A549 (cell line): ENCODE results near the gene PURB. TPM values are rescaled to one million over a fixed set of nuclear protein-coding genes. Genes with fewer than 3 reads are reported as not detected.
"Not testable (repeated sequence)": the region's sequence is repeated elsewhere in the genome, so short reads cannot be mapped to it uniquely, and the experiment has no call there.

Experiments
- ATAC-seq, 2 experiments: fragments of 200-7000 bp in 1 of 2; fragments of >200 bp in 1 of 2; cut with Nextera tagmentation in 1 of 2; cut with Tn5 transposase in 1 of 2; 3 replicates each; pipeline versions ENCODE4 v1.8.0 to v1.9.1; 2018 to 2020; ENCODE audit warnings: mild to moderate bottlenecking in 1 of 2, moderate library complexity in 1 of 2
- CTCF ChIA-PET: fragments of 300-600 bp; sonication (Branson Sonifier 250); formaldehyde crosslinking; extraction: SDS; loops from one replicate; lab custom pipeline; 2021; ENCODE audit warnings: antibody characterized with exemption, inconsistent platforms; lab: Yijun Ruan, JAX
- POLR2A ChIA-PET: fragments of 350-600 bp; formaldehyde crosslinking; extraction: SDS; loops from one replicate; lab custom pipeline; 2021; ENCODE audit warnings: antibody characterized with exemption, inconsistent platforms; lab: Yijun Ruan, JAX
- DNase-seq, 2 experiments: peaks; one replicate each; pipeline versions ENCODE4 v3.0.0 to v3.0.0-alpha.2; 2011 to 2016; ENCODE audit warnings: low read depth in 1 of 2, low spot score in 1 of 2
- FAIRE-seq: peaks from 2 replicates; lab custom pipeline; 2011; peaks lifted over from hg19 to GRCh38; lab: Jason Lieb, UNC
- H3K27ac ChIP-seq, 2 experiments: fragments of >200 bp; sonication (Bioruptor Twin); formaldehyde crosslinking; 3 replicates each; pipeline ENCODE4 v1.5.1; 2016 to 2017
- H3K4me1 ChIP-seq: fragments of >200 bp; sonication (Bioruptor Twin); formaldehyde crosslinking; 3 replicates; pipeline ENCODE4 v1.6.1; 2016
- H3K4me2 ChIP-seq: fragments of >200 bp; sonication (Bioruptor Twin); formaldehyde crosslinking; 3 replicates; pipeline ENCODE4 v1.6.1; 2016
- H3K4me3 ChIP-seq: fragments of >200 bp; sonication (Bioruptor Twin); formaldehyde crosslinking; 3 replicates; pipeline ENCODE4 v1.5.1; 2016
- H3K9me3 ChIP-seq: fragments of >200 bp; sonication (Bioruptor Twin); formaldehyde crosslinking; 3 replicates; pipeline ENCODE4 v1.6.1; 2016
- CHD4 ChIP-seq: fragments of 200-600 bp; sonication (generic); IDR thresholded peaks from 2 replicates; pipeline ENCODE4 v1.6.1; 2016; ENCODE audit warnings: antibody characterized with exemption, mild to moderate bottlenecking, borderline replicate concordance
- CTCF ChIP-seq: fragments of >200 bp; sonication (Bioruptor Twin); formaldehyde crosslinking; IDR thresholded peaks from 3 replicates; pipeline ENCODE4 v1.5.1; 2016
- E2F6 ChIP-seq: IDR thresholded peaks from 2 replicates; pipeline ENCODE4 v1.6.1; 2012; ENCODE audit warnings: low read depth, borderline replicate concordance
- EHF ChIP-seq: fragments of 250-450 bp; sonication (Bioruptor Pico); IDR thresholded peaks from 2 replicates; pipeline ENCODE4 v1.5.0; 2020; ENCODE audit warnings: mild to moderate bottlenecking
- ELK1 ChIP-seq: fragments of 150-350 bp; IDR thresholded peaks from 2 replicates; pipeline ENCODE4 v1.6.1; 2014; ENCODE audit warnings: low read depth, mild to moderate bottlenecking, low read length
- EP300 ChIP-seq, 2 experiments: fragments of >200 bp; sonication (Bioruptor Twin); formaldehyde crosslinking; IDR thresholded peaks; 2 replicates in 1 of 2; 3 replicates in 1 of 2; pipeline ENCODE4 v1.6.1; 2016 to 2017
- ESRRA ChIP-seq: fragments of 150-350 bp; IDR thresholded peaks from 2 replicates; pipeline ENCODE4 v1.6.1; 2014; ENCODE audit warnings: mild to moderate bottlenecking, low read length, borderline replicate concordance
- FOSB ChIP-seq: fragments of 250-450 bp; sonication (Bioruptor Pico); IDR thresholded peaks from 2 replicates; pipeline ENCODE4 v1.5.0; 2020; ENCODE audit warnings: mild to moderate bottlenecking, moderate library complexity
- HES2 ChIP-seq: fragments of >200 bp; sonication (Bioruptor Twin); formaldehyde crosslinking; IDR thresholded peaks from 2 replicates; pipeline ENCODE4 v1.6.1; 2016
- KDM5A ChIP-seq: fragments of 200-600 bp; sonication (generic); IDR thresholded peaks from 2 replicates; pipeline ENCODE4 v1.6.1; 2016; ENCODE audit warnings: antibody characterized with exemption, mild to moderate bottlenecking
- MAX ChIP-seq: IDR thresholded peaks from 2 replicates; pipeline ENCODE4 v1.6.1; 2012
- MAZ ChIP-seq: fragments of 150-350 bp; IDR thresholded peaks from 2 replicates; pipeline ENCODE4 v1.6.1; 2014; ENCODE audit warnings: antibody characterized with exemption, low read depth, low read length, borderline replicate concordance
- REST ChIP-seq: fragments of 200-600 bp; sonication (generic); IDR thresholded peaks from 2 replicates; pipeline ENCODE4 v1.6.1; 2016; ENCODE audit warnings: antibody characterized with exemption, mild to moderate bottlenecking, moderate library complexity
- SMC3 ChIP-seq: fragments of >200 bp; sonication (Bioruptor Twin); formaldehyde crosslinking; IDR thresholded peaks from 3 replicates; pipeline ENCODE4 v1.6.1; 2018; ENCODE audit warnings: inconsistent platforms
- ZNF302 ChIP-seq: fragments of 250-450 bp; sonication (Bioruptor Pico); IDR thresholded peaks from 2 replicates; pipeline ENCODE4 v1.9.0; 2021; ENCODE audit warnings: inconsistent platforms, mild to moderate bottlenecking, moderate library complexity
- ZSCAN20 ChIP-seq: fragments of 250-450 bp; sonication (Bioruptor Pico); IDR thresholded peaks from 2 replicates; pipeline ENCODE4 v1.8.0; 2022; ENCODE audit warnings: mild to moderate bottlenecking, moderate library complexity
- WGBS: methylation state at CpG from one replicate; pipeline ENCODE4 v1.1.6; 2017; ENCODE audit errors: missing lambda C conversion rate; 5-methylcytosine and 5-hydroxymethylcytosine counted together
- polyA plus RNA-seq, 4 experiments: library from polyadenylated mRNA; depleted of rRNA in 3 of 4; stranded (reverse); fragments of >200 nt; fragmentation: RNase III in 1 of 4; extraction: RNeasy Plus Mini Kit Qiagen cat#74134 plus additional on column Dnase treatment in 1 of 4; gene quantifications; 2 replicates in 3 of 4; 3 replicates in 1 of 4; pipeline ENCODE4 v1.2.3, GENCODE V29; 2011 to 2017
- TF ChIP-seq, protein P1 (sequence below): fragments of 250-450 bp; sonication (Bioruptor Pico); IDR thresholded peaks from 2 replicates; pipeline ENCODE4 v1.5.0; 2020; ENCODE audit warnings: low read depth, mild to moderate bottlenecking, moderate library complexity

PURB gene
- polyA plus RNA-seq, 2 of the 4 experiments (the other 2 are of a cell fraction): 5.7 to 10.4 TPM

GRCh38 chr7:44876393-44876792 is 8.9 kb downstream of the PURB start:
- CTCF ChIA-PET: interaction anchor here (1.4 to 1.8 kb wide), 2 partner anchors 19 to 259 kb away, joined by 3 to 7 read pairs; no protein-coding TSS in a partner anchor
- POLR2A ChIA-PET: interaction anchor here (1.1 to 1.5 kb wide), 2 partner anchors 9 kb away, joined by 3 to 4 read pairs; partner anchors contain the start of gene PURB
- FAIRE-seq: no peak

GRCh38 chr7:44875241-44875640 is 10.1 kb downstream of the PURB start:
- 91% methylated on average over 11 of the region's 11 CpGs for WGBS
- CTCF ChIA-PET: interaction anchor here (1.2 to 1.5 kb wide), 2 partner anchors 24 to 47 kb away, joined by 3 to 6 read pairs; no protein-coding TSS in a partner anchor
- no peaks in the 10 kb centered on the region for H3K9me3 ChIP-seq
- ATAC-seq: no peak
- peaks cover 5% of the 10 kb centered on the region; the same call in 2 of the 3 replicates for H3K4me1 ChIP-seq
- no peak for TF ChIP-seq E2F6
- no peak for TF ChIP-seq KDM5A
- no peak for DNase-seq
- POLR2A ChIA-PET: interaction anchor here (0.5 kb wide), 1 partner anchor 979 kb away, joined by 3 read pairs; no protein-coding TSS in a partner anchor
- no peak overlapping the region for H3K4me2 ChIP-seq
- no peak for FAIRE-seq
- H3K4me3 ChIP-seq: no peak overlapping the region
- H3K27ac ChIP-seq: no peak overlapping the region

More at GRCh38 chr7:44876393-44876792, 8.9 kb downstream of the PURB start:
- DNase-seq (no peak), ATAC-seq (no peak)
- 94% methylated on average over 4 of the region's 4 CpGs for WGBS
- Histone ChIP-seq H3K9me3 (no peaks in the 10 kb centered on the region), H3K4me2 (no peak overlapping the region), H3K4me3 (no peak overlapping the region), H3K27ac (no peak overlapping the region), H3K4me1 (peaks cover 16% of the 10 kb centered on the region)
- no peak for TF ChIP-seq CHD4
- no peak for TF ChIP-seq HES2

DNA sequence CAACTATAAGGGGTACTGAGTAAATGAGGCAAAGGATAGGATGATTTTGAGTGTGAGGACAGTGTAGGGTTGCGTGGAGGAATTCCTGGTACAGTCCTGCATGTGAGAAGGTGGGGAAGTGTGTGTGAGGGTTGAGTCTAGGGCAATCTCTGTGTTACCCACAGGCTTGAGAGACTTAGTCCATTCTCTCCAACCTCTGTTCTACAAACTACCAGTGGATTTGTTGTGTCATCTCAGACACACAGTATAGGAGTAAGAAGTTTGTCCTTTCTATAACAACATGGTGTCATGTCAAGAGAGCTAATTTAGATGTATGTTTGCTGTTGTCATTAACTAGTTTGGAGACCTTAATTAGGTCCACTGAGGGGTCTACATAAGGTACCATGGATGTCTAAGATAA is 12.5 kb downstream of the PURB start:
- no peak for DNase-seq
- no peak for FAIRE-seq
- no peak overlapping the region for H3K4me3 ChIP-seq
- peaks cover 12% of the 10 kb centered on the region for H3K4me1 ChIP-seq
- ChIA-PET CTCF (interaction anchor here (0.7 to 2.5 kb wide), 5 partner anchors 10 to 25 kb away, joined by 3 to 12 read pairs (median 4); partner anchors contain the start of gene H2AZ2), POLR2A (interaction anchor here (0.6 to 1.8 kb wide), 3 partner anchors 12 to 239 kb away, joined by 3 to 6 read pairs (median 3); partner anchors contain the start of genes PURB and TBRG4)
- no peak for TF ChIP-seq MAX
- no peak for TF ChIP-seq MAZ
- TF ChIP-seq, protein P1, sequence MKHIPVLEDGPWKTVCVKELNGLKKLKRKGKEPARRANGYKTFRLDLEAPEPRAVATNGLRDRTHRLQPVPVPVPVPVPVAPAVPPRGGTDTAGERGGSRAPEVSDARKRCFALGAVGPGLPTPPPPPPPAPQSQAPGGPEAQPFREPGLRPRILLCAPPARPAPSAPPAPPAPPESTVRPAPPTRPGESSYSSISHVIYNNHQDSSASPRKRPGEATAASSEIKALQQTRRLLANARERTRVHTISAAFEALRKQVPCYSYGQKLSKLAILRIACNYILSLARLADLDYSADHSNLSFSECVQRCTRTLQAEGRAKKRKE: no peak
- no peak for TF ChIP-seq FOSB
- TF ChIP-seq CTCF: no peak
- no peak for TF ChIP-seq EP300 (IDR thresholded peaks at IDR 0.05)
- TF ChIP-seq EHF (CRISPR knock-in tag): no peak
- no peak for TF ChIP-seq ZNF302 (CRISPR knock-in tag)
- no peak for TF ChIP-seq SMC3
- no peak for TF ChIP-seq ZSCAN20 (CRISPR knock-in tag)
- TF ChIP-seq ELK1: no peak
- TF ChIP-seq REST: no peak
- TF ChIP-seq ESRRA: no peak
- no peak overlapping the region; a peak in 1 of 6 replicates for H3K27ac ChIP-seq
- 88% methylated on average over 1 of the region's 1 CpG for WGBS
- peak; percentile 54 to 63; a peak in 4 of 6 replicates for ATAC-seq
- H3K4me2 ChIP-seq: no peak overlapping the region
- no peaks in the 10 kb centered on the region for H3K9me3 ChIP-seq

- H3K9me3 ChIP-seq, DNase-seq, H3K4me3 ChIP-seq, H3K4me2 ChIP-seq, H3K27ac ChIP-seq, POLR2A ChIA-PET, FAIRE-seq, ATAC-seq: not testable (repeated sequence)
- 84% methylated on average over 7 of the region's 23 CpGs for WGBS
- CTCF ChIA-PET: interaction anchor here (1.2 to 2.5 kb wide), 2 partner anchors 14 to 15 kb away, joined by 3 to 12 read pairs; no protein-coding TSS in a partner anchor
- H3K4me1 ChIP-seq: peaks cover 21% of the 10 kb centered on the region
These were observed 13.4 kb downstream of the PURB start for GRCh38 chr7:44871918-44872317.
